PC-3 (cell line): ENCODE results near the gene CST6.

Experiments
- EZH2 ChIP-seq: fragments of 300-600 bp; sonication (generic); IDR thresholded peaks from one replicate; pipeline ENCODE4 v1.6.1; 2017; ENCODE audit warnings: antibody characterized with exemption, mild to moderate bottlenecking, low read length; ENCODE audit not compliant: unreplicated experiment
- EZH2phosphoT487 ChIP-seq: fragments of 300-600 bp; sonication (generic); IDR thresholded peaks from 2 replicates; pipeline ENCODE4 v1.6.1; 2018; ENCODE audit warnings: mild to moderate bottlenecking, antibody characterized with exemption, low read length, borderline replicate concordance
- TF ChIP-seq, protein P1 (sequence below): fragments of 300-600 bp; sonication (generic); conservative IDR thresholded peaks from 2 replicates; pipeline ENCODE4 v1.5.1; 2017; ENCODE audit warnings: antibody characterized with exemption, low read depth, mild to moderate bottlenecking, low read length

- TF ChIP-seq EZH2phosphoT487 (no peak), EZH2 (no peak)
- TF ChIP-seq, protein P1, sequence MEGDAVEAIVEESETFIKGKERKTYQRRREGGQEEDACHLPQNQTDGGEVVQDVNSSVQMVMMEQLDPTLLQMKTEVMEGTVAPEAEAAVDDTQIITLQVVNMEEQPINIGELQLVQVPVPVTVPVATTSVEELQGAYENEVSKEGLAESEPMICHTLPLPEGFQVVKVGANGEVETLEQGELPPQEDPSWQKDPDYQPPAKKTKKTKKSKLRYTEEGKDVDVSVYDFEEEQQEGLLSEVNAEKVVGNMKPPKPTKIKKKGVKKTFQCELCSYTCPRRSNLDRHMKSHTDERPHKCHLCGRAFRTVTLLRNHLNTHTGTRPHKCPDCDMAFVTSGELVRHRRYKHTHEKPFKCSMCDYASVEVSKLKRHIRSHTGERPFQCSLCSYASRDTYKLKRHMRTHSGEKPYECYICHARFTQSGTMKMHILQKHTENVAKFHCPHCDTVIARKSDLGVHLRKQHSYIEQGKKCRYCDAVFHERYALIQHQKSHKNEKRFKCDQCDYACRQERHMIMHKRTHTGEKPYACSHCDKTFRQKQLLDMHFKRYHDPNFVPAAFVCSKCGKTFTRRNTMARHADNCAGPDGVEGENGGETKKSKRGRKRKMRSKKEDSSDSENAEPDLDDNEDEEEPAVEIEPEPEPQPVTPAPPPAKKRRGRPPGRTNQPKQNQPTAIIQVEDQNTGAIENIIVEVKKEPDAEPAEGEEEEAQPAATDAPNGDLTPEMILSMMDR: peak; percentile 99
Measured at GRCh38 chr11:66045177-66045639, 33.4 kb downstream of the CST6 start.
